Large intestine (tissue), 3 donors: ENCODE measurements around the gene LRRC8E. TPM values are rescaled to one million over a fixed set of nuclear protein-coding genes. Genes with fewer than 3 reads are reported as not detected.

ENCODE experiments used
- DNase-seq, 2 donors: peaks; one replicate each; pipeline versions ENCODE4 v3.0.0 to v3.0.0-alpha.2; 2013
- H3K27ac ChIP-seq: one replicate; pipeline ENCODE4 v1.5.1; 2013; ENCODE audit warnings: low read length
- H3K27me3 ChIP-seq: 2 replicates; pipeline ENCODE4 v1.6.1; 2013; ENCODE audit warnings: low read length; ENCODE audit not compliant: control insufficient read depth, insufficient read depth
- H3K36me3 ChIP-seq: 2 replicates; pipeline ENCODE4 v1.6.1; 2013; ENCODE audit warnings: low read length; ENCODE audit not compliant: control insufficient read depth, insufficient read depth
- H3K4me1 ChIP-seq: one replicate; pipeline ENCODE4 v1.6.1; 2013; ENCODE audit warnings: low read length; ENCODE audit not compliant: control insufficient read depth, insufficient read depth
- H3K4me3 ChIP-seq: one replicate; pipeline ENCODE4 v1.5.1; 2013; ENCODE audit warnings: low read length
- H3K9me3 ChIP-seq: one replicate; pipeline ENCODE4 v1.6.1; 2013; ENCODE audit warnings: mild to moderate bottlenecking, low read depth, low read length, moderate library complexity; ENCODE audit not compliant: control insufficient read depth
- WGBS: methylation state at CpG from one replicate; pipeline ENCODE4 v1.1.5; 2013; ENCODE audit warnings: low lambda C conversion rate; ENCODE audit not compliant: insufficient coverage; 5-methylcytosine and 5-hydroxymethylcytosine counted together
- polyA plus RNA-seq: library from polyadenylated mRNA; unstranded; fragments of 120-200 nt; gene quantifications from one replicate; pipeline ENCODE4 v1.2.1, GENCODE V29; 2013

LRRC8E gene
- polyA plus RNA-seq, 1 donor, result 0.31 TPM

GRCh38 chr19:7940841-7941240 lies 52.5 kb downstream of the LRRC8E start:
- Histone ChIP-seq H3K4me1 (peaks cover 7% of the 10 kb centered on the region), H3K27me3 (no peaks in the 10 kb centered on the region), H3K27ac (no peak overlapping the region), H3K36me3 (peaks cover 34% of the 10 kb centered on the region), H3K9me3 (no peaks in the 10 kb centered on the region), H3K4me3 (no peak overlapping the region)
- no CpG with 5 or more reads among the region's 13 CpGs for WGBS
- DNase-seq, result no peak

GRCh38 chr19:7941895-7942596 lies 53.7 kb downstream of the LRRC8E start:
- no peaks in the 10 kb centered on the region for H3K9me3 ChIP-seq
- no peak overlapping the region for H3K4me3 ChIP-seq
- 83% methylated on average over 1 of the region's 19 CpGs for WGBS
- no peaks in the 10 kb centered on the region for H3K27me3 ChIP-seq
- no peak for DNase-seq
- H3K36me3 ChIP-seq, result peaks cover 25% of the 10 kb centered on the region
- peaks cover 7% of the 10 kb centered on the region for H3K4me1 ChIP-seq
- no peak overlapping the region for H3K27ac ChIP-seq

DNA sequence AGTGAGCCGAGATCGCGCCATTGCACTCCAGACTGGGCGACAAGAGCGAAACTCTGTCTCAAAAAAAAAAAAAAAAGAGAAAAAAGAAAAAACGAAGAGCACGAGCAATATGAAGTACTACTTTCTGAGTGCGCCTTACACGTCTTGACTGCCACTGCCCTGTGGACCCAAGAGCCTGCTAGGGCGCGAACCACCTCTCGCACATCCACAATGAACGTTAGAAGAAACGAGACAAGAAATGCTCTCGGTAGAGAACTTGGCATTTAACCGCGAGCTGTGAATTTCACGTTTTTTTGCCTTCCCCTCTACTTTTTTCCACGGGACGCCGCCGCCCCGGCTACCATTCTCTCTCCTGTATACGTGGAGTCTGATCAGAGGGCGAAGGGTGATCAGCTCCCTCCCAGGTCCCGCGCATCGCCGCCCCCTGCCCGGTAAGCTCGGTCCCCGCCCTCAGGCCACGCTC lies 54.7 kb downstream of the LRRC8E start:
- Histone ChIP-seq H3K4me3 (peak overlapping the region; percentile 97), H3K36me3 (peaks cover 19% of the 10 kb centered on the region), H3K27ac (peak overlapping the region; percentile 95), H3K4me1 (peaks cover 7% of the 10 kb centered on the region), H3K9me3 (no peaks in the 10 kb centered on the region), H3K27me3 (no peaks in the 10 kb centered on the region)
- WGBS, result no CpG with 5 or more reads among the region's 33 CpGs
- DNase-seq, result no peak

DNA sequence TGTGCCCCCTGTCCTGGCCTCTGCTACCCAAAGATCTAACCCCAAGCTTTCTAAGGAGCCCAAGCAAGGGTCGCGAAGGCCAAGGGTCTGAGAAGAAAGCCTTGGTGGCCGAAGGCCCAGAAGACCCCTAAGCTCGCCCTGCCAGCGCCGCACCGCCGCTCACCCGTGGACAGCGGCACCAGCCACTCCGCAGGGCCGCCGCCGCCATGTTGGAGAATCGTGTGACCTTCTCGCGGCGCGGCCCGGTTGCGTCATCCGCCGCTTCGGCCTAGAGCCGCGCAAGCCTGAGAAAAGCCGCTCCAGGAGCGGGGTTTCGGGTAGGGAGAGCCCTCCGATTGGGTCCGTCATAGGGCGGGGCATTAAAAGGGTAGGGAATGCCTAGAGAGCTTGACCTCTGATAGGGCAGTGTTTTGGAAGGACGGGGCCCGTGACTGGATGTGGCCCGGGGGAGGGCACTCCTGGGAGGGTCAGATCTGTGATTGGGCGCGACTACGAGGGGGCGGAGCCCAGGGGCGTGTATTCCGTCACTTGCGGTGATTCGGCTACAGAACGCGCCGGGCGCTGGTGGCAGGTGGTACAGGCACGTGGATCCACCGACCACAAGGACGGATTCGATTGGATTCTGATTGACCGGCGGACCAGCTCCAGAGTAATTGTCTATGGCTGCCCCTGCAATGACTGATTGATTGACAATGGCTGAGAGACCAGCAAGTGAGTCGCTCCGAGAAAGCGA lies 55.3 kb downstream of the LRRC8E start, which contains the start of gene TIMM44:
Gene TIMM44 (minus strand): TSS at position 223 of the 733 bp plus-strand sequence. CDS start 15 bp downstream, at position 208.
- Histone ChIP-seq H3K9me3 (no peaks in the 10 kb centered on the region), H3K36me3 (peaks cover 16% of the 10 kb centered on the region), H3K4me3 (peak within 1 kb of the TSS; percentile 97), H3K4me1 (peaks cover 7% of the 10 kb centered on the region), H3K27ac (peak within 1 kb of the TSS; percentile 95), H3K27me3 (no peaks in the 10 kb centered on the region)
- peak; percentile 99 to 100 for DNase-seq
- no CpG with 5 or more reads among the region's 56 CpGs for WGBS

DNA sequence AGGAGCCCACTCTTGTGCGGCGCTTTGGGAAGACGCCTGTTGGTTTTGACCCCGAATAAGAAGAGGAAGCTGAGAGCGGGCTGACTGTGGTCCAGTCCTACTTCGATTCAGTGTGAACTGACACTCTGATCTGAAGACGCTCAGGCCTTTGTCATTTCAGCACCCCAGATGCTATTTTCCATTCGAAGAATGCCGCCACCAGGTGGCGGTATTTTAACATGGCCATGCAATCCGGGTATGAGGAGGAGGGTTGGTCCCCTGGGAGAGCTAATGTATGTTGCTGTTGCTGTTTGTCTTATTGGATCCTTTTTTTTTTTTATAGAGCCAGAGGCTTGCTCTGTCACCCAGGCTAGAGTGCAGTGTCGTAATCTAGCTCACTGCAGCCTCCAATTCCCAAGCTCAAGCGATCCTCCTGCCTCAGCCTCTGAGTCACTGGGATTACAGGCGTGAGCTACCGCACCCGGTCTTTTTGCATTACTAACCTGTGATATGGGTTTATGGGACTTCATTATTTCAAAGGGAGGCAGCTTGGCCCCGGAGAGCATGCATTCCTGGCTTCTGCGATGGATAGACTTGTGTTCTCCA lies 56.0 kb downstream of the LRRC8E start:
- no peaks in the 10 kb centered on the region for H3K27me3 ChIP-seq
- WGBS, result no CpG with 5 or more reads among the region's 18 CpGs
- H3K36me3 ChIP-seq, result peaks cover 12% of the 10 kb centered on the region
- DNase-seq, result peak; percentile 86 to 90
- H3K4me3 ChIP-seq, result peak overlapping the region; percentile 97
- peak overlapping the region; percentile 95 for H3K27ac ChIP-seq
- H3K9me3 ChIP-seq, result no peaks in the 10 kb centered on the region
- H3K4me1 ChIP-seq, result peaks cover 7% of the 10 kb centered on the region

GRCh38 chr19:7947939-7948338 lies 59.6 kb downstream of the LRRC8E start:
- H3K27me3 ChIP-seq, result no peaks in the 10 kb centered on the region
- H3K4me3 ChIP-seq, result no peak overlapping the region
- no peaks in the 10 kb centered on the region for H3K9me3 ChIP-seq
- no peak for DNase-seq
- peaks cover 2% of the 10 kb centered on the region for H3K4me1 ChIP-seq
- WGBS, result no CpG with 5 or more reads among the region's 4 CpGs
- H3K27ac ChIP-seq, result no peak overlapping the region
- no peaks in the 10 kb centered on the region for H3K36me3 ChIP-seq

Other genes with a start within 250 kb of the LRRC8E start
- 1.1 TPM for gene RETN, start 219.5 kb upstream of the LRRC8E start, polyA plus RNA-seq
- 0.06 TPM for gene MCEMP1, start 211.4 kb upstream of the LRRC8E start, polyA plus RNA-seq
- gene TRAPPC5, start 207.7 kb upstream of the LRRC8E start, polyA plus RNA-seq, result 51.2 TPM
- gene FCER2, start 186.4 kb upstream of the LRRC8E start, polyA plus RNA-seq, result 0.28 TPM
- 0.57 TPM for gene CLEC4G, start 156.4 kb upstream of the LRRC8E start, polyA plus RNA-seq
- 14.4 TPM for gene CD209, start 141.0 kb upstream of the LRRC8E start, polyA plus RNA-seq
- gene CLEC4M, start 125.3 kb upstream of the LRRC8E start, polyA plus RNA-seq, result 0.09 TPM
- gene EVI5L, start 58.3 kb upstream of the LRRC8E start, polyA plus RNA-seq, result 9.3 TPM
- 2.1 TPM for gene PRR36, start 14.1 kb upstream of the LRRC8E start, polyA plus RNA-seq
- 28.5 TPM for gene MAP2K7, start 15.4 kb downstream of the LRRC8E start, polyA plus RNA-seq
- 1.4 TPM for gene TGFBR3L, start 26.3 kb downstream of the LRRC8E start, polyA plus RNA-seq
- 15.7 TPM for gene SNAPC2, start 31.8 kb downstream of the LRRC8E start, polyA plus RNA-seq
- gene CTXN1, start 37.6 kb downstream of the LRRC8E start, polyA plus RNA-seq, result 7.0 TPM
- gene TIMM44, start 55.2 kb downstream of the LRRC8E start, polyA plus RNA-seq, result 49.1 TPM
- gene ELAVL1, start 117.1 kb downstream of the LRRC8E start, polyA plus RNA-seq, result 56.0 TPM
- 1,345 TPM for gene CCL25, start 164.2 kb downstream of the LRRC8E start, polyA plus RNA-seq